ENCODE results near the gene KLK12. TPM values are rescaled to one million over a fixed set of nuclear protein-coding genes. Genes with fewer than 3 reads are reported as not detected.

The KLK12 gene
- not detected in 2 replicates for total RNA-seq

GRCh38 chr19:51034704-51035103 lies at the start of gene KLK12:
Gene KLK12, minus strand, starts transcription at chr19:51035002. Its CDS starts 381 bp downstream, at chr19:51034621.

GRCh38 chr19:51082611-51083010 lies 47.8 kb upstream of the KLK12 start, which contains the start of gene KLK14:
Gene KLK14, minus strand, starts transcription at chr19:51082887. Its CDS starts 273 bp downstream, at chr19:51082614.

GRCh38 chr19:51064534-51065220 lies 29.9 kb upstream of the KLK12 start, which contains the start of gene KLK13:
Gene KLK13, minus strand, starts transcription at chr19:51065092. Its CDS starts 25 bp downstream, at chr19:51065067.

GRCh38 chr19:51026554-51026831 lies 8.3 kb downstream of the KLK12 start, which contains the start of gene KLK11:
Gene KLK11, minus strand, starts transcription at chr19:51026616. Its CDS starts 985 bp downstream, at chr19:51025631.

GRCh38 chr19:51019544-51019925 lies 15.3 kb downstream of the KLK12 start, which contains the start of gene KLK10:
Gene KLK10, minus strand, starts transcription at chr19:51019709. Its CDS starts 579 bp downstream, at chr19:51019130.

GRCh38 chr19:51001515-51001914 lies 33.3 kb downstream of the KLK12 start, which contains the start of gene KLK8:
Gene KLK8, minus strand, starts transcription at chr19:51001604. Its CDS starts 437 bp downstream, at chr19:51001167.

GRCh38 chr19:50983625-50984292 lies 51.0 kb downstream of the KLK12 start, which contains the start of gene KLK7:
Gene KLK7, minus strand, starts transcription at chr19:50983917. Its CDS starts 1,518 bp downstream, at chr19:50982399.

Other genes starting within 250 kb of the KLK12 start
- gene ACP4, start 244.6 kb downstream of the KLK12 start, total RNA-seq = not detected in 2 replicates
- gene KLK1, start 211.2 kb downstream of the KLK12 start, total RNA-seq = not detected in 2 replicates
- not detected in 2 replicates for gene KLK15, start 201.4 kb downstream of the KLK12 start, total RNA-seq
- gene KLK3, start 180.1 kb downstream of the KLK12 start, total RNA-seq = not detected in 2 replicates
- 0.22 TPM in 1 of 2 replicates, not detected in the other for gene KLK2, start 161.6 kb downstream of the KLK12 start, total RNA-seq
- gene KLK4, start 123.6 kb downstream of the KLK12 start, total RNA-seq = not detected in 2 replicates
- gene KLK5, start 82.0 kb downstream of the KLK12 start, total RNA-seq = not detected in 2 replicates
- gene KLK6, start 65.4 kb downstream of the KLK12 start, total RNA-seq = not detected in 2 replicates
- not detected in 2 replicates for gene KLK7, start 51.1 kb downstream of the KLK12 start, total RNA-seq
- not detected in 2 replicates for gene KLK8, start 33.4 kb downstream of the KLK12 start, total RNA-seq
- gene KLK10, start 15.3 kb downstream of the KLK12 start, total RNA-seq = not detected in 2 replicates
- not detected in 2 replicates for gene KLK11, start 8.4 kb downstream of the KLK12 start, total RNA-seq
- not detected in 2 replicates for gene KLK13, start 30.1 kb upstream of the KLK12 start, total RNA-seq
- gene KLK14, start 47.9 kb upstream of the KLK12 start, total RNA-seq = not detected in 2 replicates
- 9.5 and 11.1 TPM in 2 replicates for gene CTU1, start 73.4 kb upstream of the KLK12 start, total RNA-seq
- 0.44 TPM in 1 of 2 replicates, not detected in the other for gene SIGLEC9, start 89.9 kb upstream of the KLK12 start, total RNA-seq
- gene SIGLEC7, start 107.3 kb upstream of the KLK12 start, total RNA-seq = not detected in 2 replicates
- gene CD33, start 190.1 kb upstream of the KLK12 start, total RNA-seq = 0.22 TPM in 1 of 2 replicates, not detected in the other
- gene SIGLECL1, start 216.1 kb upstream of the KLK12 start, total RNA-seq = not detected in 2 replicates

Measured in uterine smooth muscle cell (primary cell).